Body of pancreas (tissue), 4 donors: Measurements from ENCODE around the gene HSD17B1. TPM values are rescaled to one million over a fixed set of nuclear protein-coding genes. Genes with fewer than 3 reads are reported as not detected.

ENCODE experiments used
- ATAC-seq: fragments of 150-250 bp; one replicate; pipeline ENCODE4 v1.9.1; 2016
- DNase-seq, 4 donors: peaks; one replicate each; pipeline ENCODE4 v3.0.0-alpha.2; 2019
- H3K27ac ChIP-seq, 4 donors: fragments of 200-600 bp; sonication (generic); 1 replicate in 3 of 4; 2 replicates in 1 of 4; pipeline versions ENCODE4 v1.5.1 to v1.6.1; 2016 to 2019; ENCODE audit warnings: mild to moderate bottlenecking in 1 of 4, mixed read lengths in 1 of 4, moderate library complexity in 1 of 4
- H3K27me3 ChIP-seq, 2 donors: fragments of 200-600 bp; sonication (generic); one replicate each; pipeline ENCODE4 v1.6.0; 2016; ENCODE audit warnings: mild to moderate bottlenecking in 1 of 2
- H3K36me3 ChIP-seq, 2 donors: fragments of 200-600 bp; sonication (generic); replicated peaks in 1 of 2; 2 replicates each; pipeline ENCODE4 v1.5.1; 2016; ENCODE audit warnings: low read depth in 2 of 2; ENCODE audit not compliant: insufficient read depth in 1 of 2
- H3K4me1 ChIP-seq: fragments of 200-600 bp; sonication (generic); one replicate; pipeline ENCODE4 v1.6.0; 2016
- H3K4me3 ChIP-seq, 2 donors: fragments of 200-600 bp; sonication (generic); 1 replicate in 1 of 2; 2 replicates in 1 of 2; pipeline ENCODE4 v1.5.1; 2016 to 2019
- H3K9me3 ChIP-seq, 3 donors: fragments of 200-600 bp; sonication (generic); 1 replicate in 2 of 3; 2 replicates in 1 of 3; pipeline ENCODE4 v1.5.1; 2016
- CTCF ChIP-seq, 7 experiments: fragments of 450-650 bp in 4 of 7; fragments of 200-600 bp in 3 of 7; sonication (generic) in 3 of 7; IDR thresholded peaks; one replicate each; pipeline ENCODE4 v1.5.1; 2016 to 2019; ENCODE audit warnings: antibody characterized with exemption in 7 of 7
- POLR2A ChIP-seq, 3 donors: fragments of 450-650 bp; IDR thresholded peaks; one replicate each; pipeline ENCODE4 v1.6.1; 2016; ENCODE audit warnings: antibody characterized with exemption in 3 of 3, mild to moderate bottlenecking in 2 of 3
- WGBS, 2 donors: methylation state at CpG; one replicate each; pipeline ENCODE4 v1.1.5; 2017; 5-methylcytosine and 5-hydroxymethylcytosine counted together
- intact Hi-C: fragments of 100-400 bp; cut with DNase I; formaldehyde crosslinking; loops from one replicate; pipeline ENCODE4 v1.15.1; 2023
- total RNA-seq, 2 donors: library from RNA; depleted of rRNA; stranded (reverse); fragments of >200 nt; gene quantifications; one replicate each; pipeline ENCODE4 v1.1.0, GENCODE V29; 2016

Gene HSD17B1
- total RNA-seq, 2 donors from 2014 or later = 0.78 to 9.2 TPM

DNA sequence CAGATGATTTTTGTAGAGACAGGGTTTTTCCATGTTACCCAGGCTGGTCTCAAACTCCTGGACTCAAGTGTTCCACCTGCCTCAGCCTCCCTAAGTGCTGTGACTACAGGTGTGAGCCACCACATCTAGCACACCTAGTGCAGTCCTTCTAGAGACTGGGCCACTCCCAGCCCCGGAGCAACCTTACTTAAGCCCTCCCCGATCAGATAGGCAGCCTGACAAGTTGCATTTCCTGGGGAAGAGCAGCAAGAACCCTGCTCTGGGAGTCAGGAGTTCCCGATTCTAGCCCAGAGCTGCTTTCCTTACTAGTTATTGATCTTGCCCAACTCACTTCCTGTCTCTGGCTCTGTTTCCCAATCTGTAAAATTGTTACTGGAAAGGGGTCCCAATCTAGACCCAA lies 23.7 kb upstream of the HSD17B1 start:
- 45 to 63% methylated on average over 3 of the region's 3 CpGs for WGBS, 2 donors
- intact Hi-C loops = no loop called here
- Histone ChIP-seq H3K9me3 (no peaks in the 10 kb centered on the region), H3K4me1 (peaks cover 32% of the 10 kb centered on the region), H3K27me3 (no peaks in the 10 kb centered on the region), H3K36me3 (no peaks in the 10 kb centered on the region), H3K27ac (peak overlapping the region in 1 of 4 donors; percentile 81), H3K4me3 (no peak overlapping the region)
- TF ChIP-seq POLR2A (IDR thresholded peaks at IDR 0.05) (no peak), CTCF (IDR thresholded peaks at IDR 0.05) (no peak)
- ATAC-seq = no peak
- DNase-seq = no peak

GRCh38 chr17:42530952-42531454 lies 21.7 kb upstream of the HSD17B1 start:
- no peak for TF ChIP-seq POLR2A (IDR thresholded peaks at IDR 0.05)
- TF ChIP-seq CTCF (IDR thresholded peaks at IDR 0.05) = no peak
- ATAC-seq (peak; percentile 38), DNase-seq (peak in 3 of 4 donors; percentile 61 to 74 (median 68))
- no peaks in the 10 kb centered on the region for H3K27me3 ChIP-seq
- no peak overlapping the region for H3K4me3 ChIP-seq
- no peaks in the 10 kb centered on the region for H3K36me3 ChIP-seq
- H3K4me1 ChIP-seq = peaks cover 46% of the 10 kb centered on the region
- no peaks in the 10 kb centered on the region for H3K9me3 ChIP-seq
- peak overlapping the region; percentile 40 to 83 (median 82) for H3K27ac ChIP-seq
- WGBS, 2 donors = 29 to 64% methylated on average over 1 to 2 of the region's 2 CpGs
- intact Hi-C loops = no loop called here

GRCh38 chr17:42531455-42532354 lies 21.0 kb upstream of the HSD17B1 start:
- H3K4me3 ChIP-seq = no peak overlapping the region
- ATAC-seq = peak; percentile 21
- H3K36me3 ChIP-seq = no peaks in the 10 kb centered on the region
- no peaks in the 10 kb centered on the region for H3K27me3 ChIP-seq
- 9 to 12% methylated on average over 11 to 58 of the region's 60 CpGs for WGBS, 2 donors
- H3K4me1 ChIP-seq = peaks cover 46% of the 10 kb centered on the region
- DNase-seq = peak; percentile 64 to 75 (median 68)
- TF ChIP-seq CTCF (IDR thresholded peaks at IDR 0.05) (peak; percentile 11 to 69 (median 43)), POLR2A (IDR thresholded peaks at IDR 0.05) (no peak)
- no peaks in the 10 kb centered on the region for H3K9me3 ChIP-seq
- peak overlapping the region; percentile 76 to 83 (median 82) for H3K27ac ChIP-seq
- intact Hi-C loops = no loop called here

- H3K27ac ChIP-seq = peak overlapping the region; percentile 90 to 94 (median 92)
- H3K9me3 ChIP-seq = no peaks in the 10 kb centered on the region
- intact Hi-C loops = no loop called here
- ATAC-seq = peak; percentile 2
- no peak for DNase-seq
- peak overlapping the region in 1 of 2 donors; percentile 15 for H3K4me3 ChIP-seq
- H3K4me1 ChIP-seq = peaks cover 45% of the 10 kb centered on the region
- H3K27me3 ChIP-seq = no peaks in the 10 kb centered on the region
- TF ChIP-seq POLR2A (IDR thresholded peaks at IDR 0.05) (no peak), CTCF (IDR thresholded peaks at IDR 0.05) (no peak)
- 36% methylated on average over 26 of the region's 26 CpGs for WGBS, 2 donors
- peaks cover 0 to 4% of the 10 kb centered on the region in 2 donors for H3K36me3 ChIP-seq
These were observed 17.3 kb upstream of the HSD17B1 start for GRCh38 chr17:42535155-42536047.
